Hepatocyte (in vitro differentiated cells): ENCODE results near the gene CUX1. TPM values are rescaled to one million over a fixed set of nuclear protein-coding genes. Genes with fewer than 3 reads are reported as not detected.
"Not testable (repeated sequence)": the region's sequence is repeated elsewhere in the genome, so short reads cannot be mapped to it uniquely, and the experiment has no call there.

Experiments
- DNase-seq: peaks from one replicate; pipeline ENCODE4 v3.0.0-alpha.2; 2016; ENCODE audit warnings: low spot score
- H2AFZ ChIP-seq: fragments of 200-600 bp; sonication (generic); 2 replicates; pipeline ENCODE4 v1.6.0; 2016; ENCODE audit warnings: antibody characterized with exemption, mild to moderate bottlenecking
- H3K27ac ChIP-seq: fragments of 200-600 bp; sonication (generic); 2 replicates; pipeline ENCODE4 v1.5.1; 2016; ENCODE audit warnings: mild to moderate bottlenecking
- H3K27me3 ChIP-seq: fragments of 200-600 bp; sonication (generic); 2 replicates; pipeline ENCODE4 v1.6.1; 2016
- H3K36me3 ChIP-seq: fragments of 200-600 bp; sonication (generic); replicated peaks from 2 replicates; pipeline ENCODE4 v1.5.1; 2016; ENCODE audit warnings: low read depth; ENCODE audit not compliant: insufficient read depth
- H3K4me1 ChIP-seq: fragments of 200-600 bp; sonication (generic); 2 replicates; pipeline ENCODE4 v1.5.1; 2016; ENCODE audit warnings: mild to moderate bottlenecking, moderate library complexity; ENCODE audit not compliant: insufficient read depth
- H3K4me2 ChIP-seq: fragments of 200-600 bp; sonication (generic); 2 replicates; pipeline ENCODE4 v1.6.0; 2016
- H3K4me3 ChIP-seq: fragments of 200-600 bp; sonication (generic); 2 replicates; pipeline ENCODE4 v1.5.1; 2016; ENCODE audit warnings: mild to moderate bottlenecking
- H3K79me2 ChIP-seq: fragments of 200-600 bp; sonication (generic); 2 replicates; pipeline ENCODE4 v1.6.0; 2017; ENCODE audit warnings: mild to moderate bottlenecking
- H3K9me2 ChIP-seq: fragments of 200-600 bp; sonication (generic); replicated peaks from 2 replicates; pipeline ENCODE4 v1.6.0; 2017; ENCODE audit warnings: mild to moderate bottlenecking; ENCODE audit not compliant: insufficient read depth
- H3K9me3 ChIP-seq: fragments of 200-600 bp; sonication (generic); 2 replicates; pipeline ENCODE4 v1.5.1; 2016; ENCODE audit warnings: low read depth, mild to moderate bottlenecking
- H4K20me1 ChIP-seq: fragments of 200-600 bp; sonication (generic); 2 replicates; pipeline ENCODE4 v1.6.0; 2016; ENCODE audit warnings: mild to moderate bottlenecking; ENCODE audit not compliant: insufficient read depth, poor library complexity, severe bottlenecking
- EZH2 ChIP-seq: fragments of 200-600 bp; sonication (generic); IDR thresholded peaks from 2 replicates; pipeline ENCODE4 v1.6.1; 2016; ENCODE audit warnings: antibody characterized with exemption, mild to moderate bottlenecking, borderline replicate concordance
- EZH2phosphoT487 ChIP-seq: fragments of 200-600 bp; sonication (generic); IDR thresholded peaks from one replicate; pipeline ENCODE4 v1.6.1; 2018; ENCODE audit warnings: antibody characterized with exemption, mild to moderate bottlenecking, low read depth, moderate library complexity; ENCODE audit not compliant: unreplicated experiment, severe bottlenecking
- WGBS: methylation state at CpG from one replicate; pipeline ENCODE4 v1.1.6; 2016; ENCODE audit warnings: low lambda C conversion rate; ENCODE audit errors: missing lambda C conversion rate; 5-methylcytosine and 5-hydroxymethylcytosine counted together
- polyA plus RNA-seq: library from polyadenylated mRNA; unstranded; fragments of >200 nt; fragmentation: Nextera tagmentation; extraction: Ambion mirVana; gene quantifications from 2 replicates; pipeline ENCODE4 v1.2.1, GENCODE V29; 2016
- total RNA-seq: library from RNA; depleted of rRNA; stranded (reverse); fragments of >200 nt; gene quantifications from 2 replicates; pipeline ENCODE4 v1.2.3, GENCODE V29; 2014
- TF ChIP-seq, protein P1 (sequence below): fragments of 200-600 bp; sonication (generic); IDR thresholded peaks from 2 replicates; pipeline ENCODE4 v1.5.1; 2016; ENCODE audit warnings: antibody characterized with exemption, mild to moderate bottlenecking; ENCODE audit not compliant: poor library complexity

Gene CUX1
- total and polyA plus RNA-seq, 2 experiments from 2014 or later: 60.1 to 76.8 TPM

DNA sequence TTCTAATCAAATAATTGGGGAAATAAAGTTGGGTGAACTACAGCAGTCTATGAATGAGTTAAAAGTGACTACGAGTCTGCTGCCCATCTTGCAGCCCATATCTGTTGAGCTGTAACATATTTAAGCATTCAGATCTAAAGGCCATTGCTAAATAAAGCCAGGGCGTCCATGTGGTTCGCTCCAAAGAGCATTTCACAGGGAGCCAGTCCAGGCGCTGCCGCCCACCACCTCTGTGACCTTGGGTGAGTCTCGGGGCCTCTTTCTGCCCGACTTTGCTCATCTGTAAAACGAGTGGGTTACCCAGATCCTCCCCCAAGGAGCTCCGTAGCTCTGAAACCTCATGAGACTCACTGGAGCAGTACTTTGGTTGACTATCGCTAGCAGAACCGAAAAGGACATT lies 223.1 kb downstream of the CUX1 start:
- Histone ChIP-seq H3K9me2 (no peaks in the 10 kb centered on the region), H3K4me2 (no peak overlapping the region), H3K27me3 (no peaks in the 10 kb centered on the region), H3K36me3 (no peaks in the 10 kb centered on the region), H3K4me3 (no peak overlapping the region), H3K79me2 (peaks cover 41% of the 10 kb centered on the region), H2AFZ (no peak overlapping the region), H3K27ac (no peak overlapping the region), H3K9me3 (no peaks in the 10 kb centered on the region), H4K20me1 (peaks cover 13% of the 10 kb centered on the region), H3K4me1 (peaks cover 4% of the 10 kb centered on the region)
- DNase-seq: no peak
- TF ChIP-seq EZH2 (no peak), EZH2phosphoT487 (no peak)
- TF ChIP-seq, protein P1, sequence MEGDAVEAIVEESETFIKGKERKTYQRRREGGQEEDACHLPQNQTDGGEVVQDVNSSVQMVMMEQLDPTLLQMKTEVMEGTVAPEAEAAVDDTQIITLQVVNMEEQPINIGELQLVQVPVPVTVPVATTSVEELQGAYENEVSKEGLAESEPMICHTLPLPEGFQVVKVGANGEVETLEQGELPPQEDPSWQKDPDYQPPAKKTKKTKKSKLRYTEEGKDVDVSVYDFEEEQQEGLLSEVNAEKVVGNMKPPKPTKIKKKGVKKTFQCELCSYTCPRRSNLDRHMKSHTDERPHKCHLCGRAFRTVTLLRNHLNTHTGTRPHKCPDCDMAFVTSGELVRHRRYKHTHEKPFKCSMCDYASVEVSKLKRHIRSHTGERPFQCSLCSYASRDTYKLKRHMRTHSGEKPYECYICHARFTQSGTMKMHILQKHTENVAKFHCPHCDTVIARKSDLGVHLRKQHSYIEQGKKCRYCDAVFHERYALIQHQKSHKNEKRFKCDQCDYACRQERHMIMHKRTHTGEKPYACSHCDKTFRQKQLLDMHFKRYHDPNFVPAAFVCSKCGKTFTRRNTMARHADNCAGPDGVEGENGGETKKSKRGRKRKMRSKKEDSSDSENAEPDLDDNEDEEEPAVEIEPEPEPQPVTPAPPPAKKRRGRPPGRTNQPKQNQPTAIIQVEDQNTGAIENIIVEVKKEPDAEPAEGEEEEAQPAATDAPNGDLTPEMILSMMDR: no peak
- 91% methylated on average over 11 of the region's 11 CpGs for WGBS

- WGBS: 84% methylated on average over 4 of the region's 4 CpGs
- Histone ChIP-seq H3K4me3 (no peak overlapping the region), H2AFZ (no peak overlapping the region), H3K4me2 (no peak overlapping the region), H3K27ac (no peak overlapping the region), H3K4me1 (peaks cover 9% of the 10 kb centered on the region), H3K79me2 (peaks cover 41% of the 10 kb centered on the region), H3K27me3 (no peaks in the 10 kb centered on the region), H4K20me1 (peaks cover 26% of the 10 kb centered on the region), H3K9me2 (no peaks in the 10 kb centered on the region), H3K9me3 (no peaks in the 10 kb centered on the region), H3K36me3 (no peaks in the 10 kb centered on the region)
- TF ChIP-seq, protein P1: no peak
- TF ChIP-seq EZH2: no peak
- TF ChIP-seq EZH2phosphoT487: no peak
- DNase-seq: no peak
Observed at GRCh38 chr7:102042016-102042656, 224.7 kb downstream of the CUX1 start.

- not testable (repeated sequence) for H3K27ac ChIP-seq
- WGBS: 92% methylated on average over 9 of the region's 9 CpGs
Observed at GRCh38 chr7:102042796-102043195, 225.4 kb downstream of the CUX1 start.

DNA sequence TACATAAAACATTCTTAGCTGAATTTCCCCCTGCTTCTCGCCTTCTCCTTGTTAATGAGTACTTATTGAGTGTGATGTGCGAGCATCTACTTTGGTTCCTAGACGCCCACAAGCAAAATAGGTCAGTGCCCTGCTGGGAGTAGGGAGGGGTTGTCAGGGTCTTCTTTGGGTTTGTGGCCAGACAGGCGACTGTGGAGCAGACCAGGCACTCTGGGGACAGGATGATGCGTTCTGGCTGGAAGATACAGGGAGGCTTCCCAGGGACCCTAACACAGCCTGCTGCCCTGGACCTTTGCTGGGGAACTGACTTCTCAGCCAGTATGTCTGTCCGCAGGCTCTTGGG lies 227.2 kb downstream of the CUX1 start:
- H3K79me2 ChIP-seq: peaks cover 51% of the 10 kb centered on the region
- 74% methylated on average over 6 of the region's 6 CpGs for WGBS
- DNase-seq: no peak
- no peak overlapping the region for H3K4me3 ChIP-seq
- H3K27me3 ChIP-seq: no peaks in the 10 kb centered on the region
- H2AFZ ChIP-seq: no peak overlapping the region
- no peaks in the 10 kb centered on the region for H3K9me3 ChIP-seq
- no peak overlapping the region for H3K27ac ChIP-seq
- TF ChIP-seq, protein P1: no peak
- TF ChIP-seq EZH2phosphoT487 (no peak), EZH2 (no peak)
- H4K20me1 ChIP-seq: peaks cover 34% of the 10 kb centered on the region
- H3K36me3 ChIP-seq: no peaks in the 10 kb centered on the region
- H3K4me1 ChIP-seq: peaks cover 9% of the 10 kb centered on the region
- H3K9me2 ChIP-seq: no peaks in the 10 kb centered on the region
- H3K4me2 ChIP-seq: peak overlapping the region; percentile 65

More at GRCh38 chr7:102042796-102043195, 225.4 kb downstream of the CUX1 start:
- H3K27me3 ChIP-seq, H3K4me2 ChIP-seq, H3K36me3 ChIP-seq, DNase-seq, H2AFZ ChIP-seq, H3K9me2 ChIP-seq, H3K4me3 ChIP-seq, H3K9me3 ChIP-seq, H3K4me1 ChIP-seq: not testable (repeated sequence)
- Histone ChIP-seq H3K79me2 (peaks cover 42% of the 10 kb centered on the region), H4K20me1 (peaks cover 27% of the 10 kb centered on the region)
